ENCODE data around the gene PPP4C.

PPP4C gene

DNA sequence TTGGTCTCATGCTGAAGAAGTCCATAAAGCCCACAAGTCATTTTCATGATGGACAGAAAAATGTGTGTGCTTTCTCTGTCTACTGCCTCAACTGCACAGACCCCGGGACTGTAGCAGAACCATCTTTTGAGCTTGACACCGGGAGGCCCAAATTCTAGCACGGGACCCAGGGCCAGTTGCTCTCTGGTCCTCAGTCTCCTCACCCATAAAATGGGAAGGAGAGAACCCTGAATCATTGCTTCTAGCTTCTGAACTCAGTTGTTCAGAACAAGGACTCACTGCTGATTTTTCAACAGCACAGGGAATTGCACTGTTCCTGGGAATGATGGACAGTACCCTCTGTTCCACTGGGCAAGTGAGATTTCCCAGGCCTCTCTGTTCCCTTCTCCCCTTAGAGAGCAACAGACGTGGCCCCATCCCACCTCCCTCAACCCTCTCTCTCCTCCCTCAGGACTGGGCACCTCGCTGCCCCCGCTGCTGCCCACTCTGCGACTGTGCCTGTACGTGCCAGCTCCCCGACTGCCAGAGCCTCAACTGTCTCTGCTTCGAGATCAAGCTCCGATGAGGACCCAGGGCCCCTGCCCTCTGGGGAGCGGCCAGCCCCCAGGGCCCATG, 12.4 kb upstream of the PPP4C start:
- TF ChIP-seq, protein P1, sequence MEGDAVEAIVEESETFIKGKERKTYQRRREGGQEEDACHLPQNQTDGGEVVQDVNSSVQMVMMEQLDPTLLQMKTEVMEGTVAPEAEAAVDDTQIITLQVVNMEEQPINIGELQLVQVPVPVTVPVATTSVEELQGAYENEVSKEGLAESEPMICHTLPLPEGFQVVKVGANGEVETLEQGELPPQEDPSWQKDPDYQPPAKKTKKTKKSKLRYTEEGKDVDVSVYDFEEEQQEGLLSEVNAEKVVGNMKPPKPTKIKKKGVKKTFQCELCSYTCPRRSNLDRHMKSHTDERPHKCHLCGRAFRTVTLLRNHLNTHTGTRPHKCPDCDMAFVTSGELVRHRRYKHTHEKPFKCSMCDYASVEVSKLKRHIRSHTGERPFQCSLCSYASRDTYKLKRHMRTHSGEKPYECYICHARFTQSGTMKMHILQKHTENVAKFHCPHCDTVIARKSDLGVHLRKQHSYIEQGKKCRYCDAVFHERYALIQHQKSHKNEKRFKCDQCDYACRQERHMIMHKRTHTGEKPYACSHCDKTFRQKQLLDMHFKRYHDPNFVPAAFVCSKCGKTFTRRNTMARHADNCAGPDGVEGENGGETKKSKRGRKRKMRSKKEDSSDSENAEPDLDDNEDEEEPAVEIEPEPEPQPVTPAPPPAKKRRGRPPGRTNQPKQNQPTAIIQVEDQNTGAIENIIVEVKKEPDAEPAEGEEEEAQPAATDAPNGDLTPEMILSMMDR (IDR thresholded peaks at IDR 0.05) = no peak

GRCh38 chr16:30063893-30064728, 11.7 kb upstream of the PPP4C start:
- TF ChIP-seq, protein P1 (IDR thresholded peaks at IDR 0.05) = peak; percentile 28; the same call in 1 of the 2 replicates

GRCh38 chr16:30064729-30065101, 11.1 kb upstream of the PPP4C start:
- TF ChIP-seq, protein P1 (IDR thresholded peaks at IDR 0.05) = no peak

- TF ChIP-seq, protein P1 (IDR thresholded peaks at IDR 0.05) = no peak
Measured at GRCh38 chr16:30065102-30065942, 10.5 kb upstream of the PPP4C start, which contains the start of gene ALDOA. Gene ALDOA, plus strand, starts transcription at chr16:30065760. Its CDS starts 1,138 bp downstream, at chr16:30066898.

DNA sequence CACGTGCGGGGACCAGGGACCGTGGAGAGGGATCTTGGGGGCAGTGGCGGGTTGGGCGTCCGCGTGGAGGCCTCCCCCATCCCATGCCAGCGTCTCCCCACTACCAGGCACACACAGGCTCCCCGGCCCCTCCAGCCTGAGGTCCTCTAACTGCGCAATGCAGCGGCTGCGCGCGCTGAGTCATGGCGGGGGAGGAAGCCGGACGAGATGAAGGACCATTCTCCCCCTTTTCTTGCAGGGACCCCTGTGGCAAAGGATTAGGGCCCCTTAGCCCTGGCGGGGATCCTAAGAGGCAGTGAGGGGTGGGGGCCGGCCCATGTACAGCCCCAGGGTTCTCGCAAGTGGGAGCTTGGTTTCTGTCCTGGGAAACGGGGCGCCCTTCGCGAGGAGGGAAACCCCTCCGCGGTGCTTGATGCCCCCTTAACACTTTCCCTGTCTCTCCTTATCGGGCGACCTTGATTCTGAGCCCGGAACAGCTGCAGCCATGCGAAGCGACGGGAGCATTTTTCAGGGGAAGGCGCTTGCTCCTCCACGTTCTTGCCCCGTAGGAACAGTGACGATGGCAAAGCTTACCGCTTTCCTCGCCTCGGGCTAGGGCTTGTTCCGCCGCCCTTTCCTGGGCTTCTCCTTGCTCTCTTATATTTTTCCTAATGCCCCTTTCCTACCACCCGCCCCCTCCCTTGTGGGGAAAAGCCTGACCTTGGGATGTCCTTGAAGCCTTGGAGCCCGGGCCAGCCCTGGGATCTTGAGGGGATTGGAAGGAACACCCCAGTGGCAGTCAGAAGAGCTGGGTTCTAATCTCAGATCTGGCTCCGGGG, 9.6 kb upstream of the PPP4C start:
- TF ChIP-seq, protein P1 (IDR thresholded peaks at IDR 0.05) = no peak

GRCh38 chr16:30066761-30067583, 8.8 kb upstream of the PPP4C start:
- TF ChIP-seq, protein P1 (IDR thresholded peaks at IDR 0.05) = no peak
